GM23338 (cell line): Measurements from ENCODE around the gene MID1. TPM values are rescaled to one million over a fixed set of nuclear protein-coding genes. Genes with fewer than 3 reads are reported as not detected.

Source experiments
- ATAC-seq: fragments of 200-7000 bp; cut with Tn5 transposase; 3 replicates; pipeline ENCODE4 v1.9.1; 2020
- DNase-seq: peaks from one replicate; pipeline ENCODE4 v3.0.0-alpha.2; 2015; ENCODE audit warnings: low spot score
- H2AFZ ChIP-seq: fragments of 200-600 bp; sonication (generic); 2 replicates; pipeline ENCODE4 v1.8.0; 2016; ENCODE audit warnings: antibody characterized with exemption, mild to moderate bottlenecking, moderate library complexity
- H3F3A ChIP-seq: fragments of 200-600 bp; sonication (generic); replicated peaks from 2 replicates; pipeline ENCODE4 v1.8.0; 2017; ENCODE audit warnings: antibody characterized with exemption, mixed run types, low read depth
- H3K27ac ChIP-seq: fragments of 200-600 bp; sonication (generic); 2 replicates; pipeline ENCODE4 v1.6.1; 2016; ENCODE audit warnings: low read depth
- H3K27me3 ChIP-seq: fragments of 200-600 bp; sonication (generic); 2 replicates; pipeline ENCODE4 v1.8.0; 2016; ENCODE audit warnings: mild to moderate bottlenecking, mixed run types, moderate library complexity; ENCODE audit not compliant: insufficient read depth
- H3K36me3 ChIP-seq: fragments of 200-600 bp; sonication (generic); 2 replicates; pipeline ENCODE4 v1.8.0; 2016; ENCODE audit warnings: mild to moderate bottlenecking; ENCODE audit not compliant: insufficient read depth
- H3K4me1 ChIP-seq: fragments of 200-600 bp; sonication (generic); 2 replicates; pipeline ENCODE4 v1.8.0; 2016; ENCODE audit warnings: mild to moderate bottlenecking, moderate library complexity; ENCODE audit not compliant: insufficient read depth
- H3K4me2 ChIP-seq: fragments of 200-600 bp; sonication (generic); 2 replicates; pipeline ENCODE4 v1.7.1; 2017; ENCODE audit warnings: mixed run types
- H3K4me3 ChIP-seq: fragments of 200-600 bp; sonication (generic); 2 replicates; pipeline ENCODE4 v1.6.1; 2016; ENCODE audit warnings: mixed run types
- H3K79me2 ChIP-seq: fragments of 200-600 bp; sonication (generic); replicated peaks from 2 replicates; pipeline ENCODE4 v1.8.0; 2017; ENCODE audit warnings: mild to moderate bottlenecking; ENCODE audit not compliant: insufficient read depth
- H3K9me2 ChIP-seq: fragments of 200-600 bp; sonication (generic); 2 replicates; pipeline ENCODE4 v1.8.0; 2017; ENCODE audit not compliant: insufficient read depth
- H4K20me1 ChIP-seq: fragments of 200-600 bp; sonication (generic); replicated peaks from 2 replicates; pipeline ENCODE4 v1.8.0; 2017; ENCODE audit warnings: mild to moderate bottlenecking; ENCODE audit not compliant: insufficient read depth
- H3K27ac Mint-ChIP-seq: 2 replicates; pipeline ENCODE4 v1.8.0; 2020; ENCODE audit warnings: inconsistent platforms, mild to moderate bottlenecking, moderate library complexity, mixed read lengths
- H3K27me3 Mint-ChIP-seq: 3 replicates; pipeline ENCODE4 v1.8.0; 2022; ENCODE audit warnings: low read depth, mild to moderate bottlenecking, moderate library complexity, mixed read lengths, inconsistent platforms; ENCODE audit not compliant: insufficient read depth, poor library complexity
- H3K36me3 Mint-ChIP-seq: 3 replicates; pipeline ENCODE4 v1.8.0; 2021; ENCODE audit warnings: low read depth, mild to moderate bottlenecking, inconsistent platforms, moderate library complexity, mixed read lengths
- H3K4me1 Mint-ChIP-seq: 3 replicates; pipeline ENCODE4 v1.8.0; 2020; ENCODE audit warnings: mild to moderate bottlenecking, inconsistent platforms, mixed read lengths
- H3K4me3 Mint-ChIP-seq: 3 replicates; pipeline ENCODE4 v1.8.0; 2021; ENCODE audit warnings: moderate library complexity, mild to moderate bottlenecking, inconsistent platforms, mixed read lengths
- H3K9me3 Mint-ChIP-seq: 3 replicates; pipeline ENCODE4 v1.8.0; 2020; ENCODE audit warnings: moderate library complexity, mild to moderate bottlenecking, inconsistent platforms, mixed read lengths
- CREB1 ChIP-seq: fragments of 250-450 bp; sonication (Bioruptor Pico); IDR thresholded peaks from 2 replicates; pipeline ENCODE4 v1.5.0; 2020; ENCODE audit warnings: low read depth, mild to moderate bottlenecking, moderate library complexity
- EZH2 ChIP-seq: fragments of 200-600 bp; sonication (generic); IDR thresholded peaks from one replicate; pipeline ENCODE4 v1.8.0; 2017; ENCODE audit warnings: antibody characterized with exemption, mild to moderate bottlenecking, low read depth; ENCODE audit not compliant: unreplicated experiment
- EZH2phosphoT487 ChIP-seq: fragments of 200-600 bp; sonication (generic); IDR thresholded peaks from one replicate; pipeline ENCODE4 v1.8.1; 2018; ENCODE audit warnings: antibody characterized with exemption; ENCODE audit not compliant: unreplicated experiment
- JUNB ChIP-seq: IDR thresholded peaks from one replicate; pipeline ENCODE4 v1.6.1; 2016; ENCODE audit warnings: antibody characterized with exemption; ENCODE audit not compliant: unreplicated experiment
- NANOG ChIP-seq: IDR thresholded peaks from 2 replicates; pipeline ENCODE4 v1.6.1; 2016; ENCODE audit warnings: antibody characterized with exemption, borderline replicate concordance
- POLR2AphosphoS5 ChIP-seq: IDR thresholded peaks from 2 replicates; pipeline ENCODE4 v1.6.1; 2016; ENCODE audit warnings: antibody characterized with exemption, low read depth
- STAT1 ChIP-seq: IDR thresholded peaks from one replicate; pipeline ENCODE4 v1.6.1; 2016; ENCODE audit warnings: antibody characterized with exemption; ENCODE audit not compliant: unreplicated experiment
- ZNF114 ChIP-seq: fragments of 250-450 bp; sonication (Bioruptor Pico); IDR thresholded peaks from 2 replicates; pipeline ENCODE4 v1.5.0; 2020; ENCODE audit warnings: mild to moderate bottlenecking, moderate library complexity
- ZNF331 ChIP-seq: fragments of 250-450 bp; sonication (Bioruptor Pico); IDR thresholded peaks from 2 replicates; pipeline ENCODE4 v1.5.0; 2020; ENCODE audit warnings: low read depth, mild to moderate bottlenecking, moderate library complexity
- polyA plus RNA-seq: library from polyadenylated mRNA; unstranded; fragments of >200 nt; fragmentation: Nextera tagmentation; extraction: Ambion mirVana; gene quantifications from 2 replicates; pipeline ENCODE4 v1.2.1, GENCODE V29; 2016
- total RNA-seq: library from RNA; depleted of rRNA; stranded (reverse); fragments of >200 nt; shearing (Covaris generic); gene quantifications from 2 replicates; pipeline ENCODE4 v1.2.3, GENCODE V29; 2014
- TF ChIP-seq, protein P1 (sequence below): IDR thresholded peaks from one replicate; pipeline ENCODE4 v1.6.1; 2018; ENCODE audit warnings: antibody characterized with exemption; ENCODE audit not compliant: unreplicated experiment
- TF ChIP-seq, protein P2 (sequence below), 2 experiments: fragments of 200-600 bp in 1 of 2; sonication (generic) in 1 of 2; conservative IDR thresholded peaks; 2 replicates each; pipeline versions ENCODE4 v1.5.1 to v1.6.1; 2016 to 2017; ENCODE audit warnings: antibody characterized with exemption in 2 of 2, low read depth in 2 of 2, mild to moderate bottlenecking in 2 of 2, moderate library complexity in 1 of 2
- TF ChIP-seq, protein P3 (sequence below): IDR thresholded peaks from 2 replicates; pipeline ENCODE4 v1.6.1; 2016; ENCODE audit warnings: antibody characterized with exemption
- TF ChIP-seq, protein P4 (sequence below): fragments of 250-450 bp; sonication (Bioruptor Pico); IDR thresholded peaks from 2 replicates; pipeline ENCODE4 v1.5.0; 2020; ENCODE audit warnings: mild to moderate bottlenecking, moderate library complexity

The MID1 gene
- total and polyA plus RNA-seq, 2 experiments from 2014 or later = 27.2 to 39.3 TPM

DNA sequence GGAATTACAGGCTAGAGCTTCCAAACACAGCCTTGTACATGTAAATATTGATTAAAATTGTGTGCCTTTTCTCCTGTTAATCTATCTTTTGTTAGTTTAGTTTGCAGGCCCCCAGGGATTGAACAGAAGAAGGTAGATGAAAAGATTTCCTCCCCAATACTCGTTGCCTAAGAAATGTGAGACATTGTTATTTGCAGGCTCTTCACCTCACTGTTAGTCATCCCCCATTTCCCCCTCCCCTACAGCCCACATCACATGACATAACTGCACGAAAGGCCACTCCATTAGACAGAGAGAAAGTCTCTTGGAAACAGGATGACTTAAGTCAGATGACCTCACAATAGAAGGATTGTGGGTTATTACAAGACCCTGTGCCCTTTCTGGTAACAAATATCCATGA is 13.3 kb upstream of the MID1 start:
- no peak overlapping the region for H2AFZ ChIP-seq
- TF ChIP-seq POLR2AphosphoS5 = no peak
- TF ChIP-seq, protein P1, sequence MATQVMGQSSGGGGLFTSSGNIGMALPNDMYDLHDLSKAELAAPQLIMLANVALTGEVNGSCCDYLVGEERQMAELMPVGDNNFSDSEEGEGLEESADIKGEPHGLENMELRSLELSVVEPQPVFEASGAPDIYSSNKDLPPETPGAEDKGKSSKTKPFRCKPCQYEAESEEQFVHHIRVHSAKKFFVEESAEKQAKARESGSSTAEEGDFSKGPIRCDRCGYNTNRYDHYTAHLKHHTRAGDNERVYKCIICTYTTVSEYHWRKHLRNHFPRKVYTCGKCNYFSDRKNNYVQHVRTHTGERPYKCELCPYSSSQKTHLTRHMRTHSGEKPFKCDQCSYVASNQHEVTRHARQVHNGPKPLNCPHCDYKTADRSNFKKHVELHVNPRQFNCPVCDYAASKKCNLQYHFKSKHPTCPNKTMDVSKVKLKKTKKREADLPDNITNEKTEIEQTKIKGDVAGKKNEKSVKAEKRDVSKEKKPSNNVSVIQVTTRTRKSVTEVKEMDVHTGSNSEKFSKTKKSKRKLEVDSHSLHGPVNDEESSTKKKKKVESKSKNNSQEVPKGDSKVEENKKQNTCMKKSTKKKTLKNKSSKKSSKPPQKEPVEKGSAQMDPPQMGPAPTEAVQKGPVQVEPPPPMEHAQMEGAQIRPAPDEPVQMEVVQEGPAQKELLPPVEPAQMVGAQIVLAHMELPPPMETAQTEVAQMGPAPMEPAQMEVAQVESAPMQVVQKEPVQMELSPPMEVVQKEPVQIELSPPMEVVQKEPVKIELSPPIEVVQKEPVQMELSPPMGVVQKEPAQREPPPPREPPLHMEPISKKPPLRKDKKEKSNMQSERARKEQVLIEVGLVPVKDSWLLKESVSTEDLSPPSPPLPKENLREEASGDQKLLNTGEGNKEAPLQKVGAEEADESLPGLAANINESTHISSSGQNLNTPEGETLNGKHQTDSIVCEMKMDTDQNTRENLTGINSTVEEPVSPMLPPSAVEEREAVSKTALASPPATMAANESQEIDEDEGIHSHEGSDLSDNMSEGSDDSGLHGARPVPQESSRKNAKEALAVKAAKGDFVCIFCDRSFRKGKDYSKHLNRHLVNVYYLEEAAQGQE = no peak
- TF ChIP-seq CREB1 (CRISPR knock-in tag) = no peak
- no peak for TF ChIP-seq JUNB
- TF ChIP-seq, protein P2, sequence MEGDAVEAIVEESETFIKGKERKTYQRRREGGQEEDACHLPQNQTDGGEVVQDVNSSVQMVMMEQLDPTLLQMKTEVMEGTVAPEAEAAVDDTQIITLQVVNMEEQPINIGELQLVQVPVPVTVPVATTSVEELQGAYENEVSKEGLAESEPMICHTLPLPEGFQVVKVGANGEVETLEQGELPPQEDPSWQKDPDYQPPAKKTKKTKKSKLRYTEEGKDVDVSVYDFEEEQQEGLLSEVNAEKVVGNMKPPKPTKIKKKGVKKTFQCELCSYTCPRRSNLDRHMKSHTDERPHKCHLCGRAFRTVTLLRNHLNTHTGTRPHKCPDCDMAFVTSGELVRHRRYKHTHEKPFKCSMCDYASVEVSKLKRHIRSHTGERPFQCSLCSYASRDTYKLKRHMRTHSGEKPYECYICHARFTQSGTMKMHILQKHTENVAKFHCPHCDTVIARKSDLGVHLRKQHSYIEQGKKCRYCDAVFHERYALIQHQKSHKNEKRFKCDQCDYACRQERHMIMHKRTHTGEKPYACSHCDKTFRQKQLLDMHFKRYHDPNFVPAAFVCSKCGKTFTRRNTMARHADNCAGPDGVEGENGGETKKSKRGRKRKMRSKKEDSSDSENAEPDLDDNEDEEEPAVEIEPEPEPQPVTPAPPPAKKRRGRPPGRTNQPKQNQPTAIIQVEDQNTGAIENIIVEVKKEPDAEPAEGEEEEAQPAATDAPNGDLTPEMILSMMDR (conservative IDR thresholded peaks at IDR 0.05; ENCODE audit: low read depth in 2 of 2) = no peak
- no peak for TF ChIP-seq EZH2
- no peak for TF ChIP-seq ZNF331 (CRISPR knock-in tag)
- no peak for TF ChIP-seq STAT1
- no peak for TF ChIP-seq EZH2phosphoT487
- no peak for TF ChIP-seq NANOG
- no peak for TF ChIP-seq ZNF114
- TF ChIP-seq, protein P3, sequence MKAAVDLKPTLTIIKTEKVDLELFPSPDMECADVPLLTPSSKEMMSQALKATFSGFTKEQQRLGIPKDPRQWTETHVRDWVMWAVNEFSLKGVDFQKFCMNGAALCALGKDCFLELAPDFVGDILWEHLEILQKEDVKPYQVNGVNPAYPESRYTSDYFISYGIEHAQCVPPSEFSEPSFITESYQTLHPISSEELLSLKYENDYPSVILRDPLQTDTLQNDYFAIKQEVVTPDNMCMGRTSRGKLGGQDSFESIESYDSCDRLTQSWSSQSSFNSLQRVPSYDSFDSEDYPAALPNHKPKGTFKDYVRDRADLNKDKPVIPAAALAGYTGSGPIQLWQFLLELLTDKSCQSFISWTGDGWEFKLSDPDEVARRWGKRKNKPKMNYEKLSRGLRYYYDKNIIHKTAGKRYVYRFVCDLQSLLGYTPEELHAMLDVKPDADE = no peak
- TF ChIP-seq, protein P4, sequence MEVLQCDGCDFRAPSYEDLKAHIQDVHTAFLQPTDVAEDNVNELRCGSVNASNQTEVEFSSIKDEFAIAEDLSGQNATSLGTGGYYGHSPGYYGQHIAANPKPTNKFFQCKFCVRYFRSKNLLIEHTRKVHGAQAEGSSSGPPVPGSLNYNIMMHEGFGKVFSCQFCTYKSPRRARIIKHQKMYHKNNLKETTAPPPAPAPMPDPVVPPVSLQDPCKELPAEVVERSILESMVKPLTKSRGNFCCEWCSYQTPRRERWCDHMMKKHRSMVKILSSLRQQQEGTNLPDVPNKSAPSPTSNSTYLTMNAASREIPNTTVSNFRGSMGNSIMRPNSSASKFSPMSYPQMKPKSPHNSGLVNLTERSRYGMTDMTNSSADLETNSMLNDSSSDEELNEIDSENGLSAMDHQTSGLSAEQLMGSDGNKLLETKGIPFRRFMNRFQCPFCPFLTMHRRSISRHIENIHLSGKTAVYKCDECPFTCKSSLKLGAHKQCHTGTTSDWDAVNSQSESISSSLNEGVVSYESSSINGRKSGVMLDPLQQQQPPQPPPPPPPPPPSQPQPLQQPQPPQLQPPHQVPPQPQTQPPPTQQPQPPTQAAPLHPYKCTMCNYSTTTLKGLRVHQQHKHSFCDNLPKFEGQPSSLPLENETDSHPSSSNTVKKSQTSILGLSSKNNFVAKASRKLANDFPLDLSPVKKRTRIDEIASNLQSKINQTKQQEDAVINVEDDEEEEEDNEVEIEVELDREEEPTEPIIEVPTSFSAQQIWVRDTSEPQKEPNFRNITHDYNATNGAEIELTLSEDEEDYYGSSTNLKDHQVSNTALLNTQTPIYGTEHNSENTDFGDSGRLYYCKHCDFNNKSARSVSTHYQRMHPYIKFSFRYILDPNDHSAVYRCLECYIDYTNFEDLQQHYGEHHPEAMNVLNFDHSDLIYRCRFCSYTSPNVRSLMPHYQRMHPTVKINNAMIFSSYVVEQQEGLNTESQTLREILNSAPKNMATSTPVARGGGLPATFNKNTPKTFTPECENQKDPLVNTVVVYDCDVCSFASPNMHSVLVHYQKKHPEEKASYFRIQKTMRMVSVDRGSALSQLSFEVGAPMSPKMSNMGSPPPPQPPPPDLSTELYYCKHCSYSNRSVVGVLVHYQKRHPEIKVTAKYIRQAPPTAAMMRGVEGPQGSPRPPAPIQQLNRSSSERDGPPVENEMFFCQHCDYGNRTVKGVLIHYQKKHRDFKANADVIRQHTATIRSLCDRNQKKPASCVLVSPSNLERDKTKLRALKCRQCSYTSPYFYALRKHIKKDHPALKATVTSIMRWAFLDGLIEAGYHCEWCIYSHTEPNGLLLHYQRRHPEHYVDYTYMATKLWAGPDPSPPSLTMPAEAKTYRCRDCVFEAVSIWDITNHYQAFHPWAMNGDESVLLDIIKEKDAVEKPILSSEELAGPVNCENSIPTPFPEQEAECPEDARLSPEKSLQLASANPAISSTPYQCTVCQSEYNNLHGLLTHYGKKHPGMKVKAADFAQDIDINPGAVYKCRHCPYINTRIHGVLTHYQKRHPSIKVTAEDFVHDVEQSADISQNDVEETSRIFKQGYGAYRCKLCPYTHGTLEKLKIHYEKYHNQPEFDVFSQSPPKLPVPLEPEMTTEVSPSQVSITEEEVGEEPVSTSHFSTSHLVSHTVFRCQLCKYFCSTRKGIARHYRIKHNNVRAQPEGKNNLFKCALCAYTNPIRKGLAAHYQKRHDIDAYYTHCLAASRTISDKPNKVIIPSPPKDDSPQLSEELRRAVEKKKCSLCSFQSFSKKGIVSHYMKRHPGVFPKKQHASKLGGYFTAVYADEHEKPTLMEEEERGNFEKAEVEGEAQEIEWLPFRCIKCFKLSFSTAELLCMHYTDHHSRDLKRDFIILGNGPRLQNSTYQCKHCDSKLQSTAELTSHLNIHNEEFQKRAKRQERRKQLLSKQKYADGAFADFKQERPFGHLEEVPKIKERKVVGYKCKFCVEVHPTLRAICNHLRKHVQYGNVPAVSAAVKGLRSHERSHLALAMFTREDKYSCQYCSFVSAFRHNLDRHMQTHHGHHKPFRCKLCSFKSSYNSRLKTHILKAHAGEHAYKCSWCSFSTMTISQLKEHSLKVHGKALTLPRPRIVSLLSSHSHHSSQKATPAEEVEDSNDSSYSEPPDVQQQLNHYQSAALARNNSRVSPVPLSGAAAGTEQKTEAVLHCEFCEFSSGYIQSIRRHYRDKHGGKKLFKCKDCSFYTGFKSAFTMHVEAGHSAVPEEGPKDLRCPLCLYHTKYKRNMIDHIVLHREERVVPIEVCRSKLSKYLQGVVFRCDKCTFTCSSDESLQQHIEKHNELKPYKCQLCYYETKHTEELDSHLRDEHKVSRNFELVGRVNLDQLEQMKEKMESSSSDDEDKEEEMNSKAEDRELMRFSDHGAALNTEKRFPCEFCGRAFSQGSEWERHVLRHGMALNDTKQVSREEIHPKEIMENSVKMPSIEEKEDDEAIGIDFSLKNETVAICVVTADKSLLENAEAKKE (CRISPR knock-in tag) = no peak
- Mint-ChIP-seq H3K4me1 (peaks cover 16% of the 10 kb centered on the region), H3K27me3 (no peaks in the 10 kb centered on the region), H3K36me3 (peaks cover 7% of the 10 kb centered on the region; the same call in 1 of the 3 replicates), H3K9me3 (peaks cover 16% of the 10 kb centered on the region; the same call in 2 of the 3 replicates), H3K27ac (peak overlapping the region; percentile 48; the same call in 1 of the 2 replicates), H3K4me3 (no peak overlapping the region)
- H3K27ac ChIP-seq = no peak overlapping the region; the same call in 1 of the 2 replicates
- H3K36me3 ChIP-seq = no peaks in the 10 kb centered on the region
- H3K27me3 ChIP-seq = no peaks in the 10 kb centered on the region
- H3K4me3 ChIP-seq = no peak overlapping the region
- H3F3A ChIP-seq = no peaks in the 10 kb centered on the region
- H3K4me1 ChIP-seq = peaks cover 24% of the 10 kb centered on the region
- ATAC-seq (peak; percentile 25; the same call in 1 of the 3 replicates), DNase-seq (peak; percentile 24)
- H3K79me2 ChIP-seq = no peaks in the 10 kb centered on the region
- H3K4me2 ChIP-seq = no peak overlapping the region
- H3K9me2 ChIP-seq = no peaks in the 10 kb centered on the region
- H4K20me1 ChIP-seq = no peaks in the 10 kb centered on the region
